Transverse colon (tissue), 3 donors: ENCODE measurements around the gene C1orf159.

ENCODE experiments used
- POLR2A ChIP-seq: fragments of 450-650 bp; IDR thresholded peaks from one replicate; pipeline ENCODE4 v1.6.1; 2016; ENCODE audit warnings: antibody characterized with exemption, mild to moderate bottlenecking, moderate library complexity
- TF ChIP-seq, protein P1 (sequence below), 5 experiments: fragments of 200-600 bp in 3 of 5; fragments of 450-650 bp in 2 of 5; sonication (generic) in 3 of 5; IDR thresholded peaks; 1 replicate in 2 of 5; 2 replicates in 3 of 5; pipeline ENCODE4 v1.5.1; 2016 to 2017; ENCODE audit warnings: antibody characterized with exemption in 5 of 5, inconsistent platforms in 3 of 5, mild to moderate bottlenecking in 2 of 5, moderate library complexity in 1 of 5

GRCh38 chr1:1157914-1158710, 42.2 kb upstream of the C1orf159 start:
- TF ChIP-seq, protein P1, sequence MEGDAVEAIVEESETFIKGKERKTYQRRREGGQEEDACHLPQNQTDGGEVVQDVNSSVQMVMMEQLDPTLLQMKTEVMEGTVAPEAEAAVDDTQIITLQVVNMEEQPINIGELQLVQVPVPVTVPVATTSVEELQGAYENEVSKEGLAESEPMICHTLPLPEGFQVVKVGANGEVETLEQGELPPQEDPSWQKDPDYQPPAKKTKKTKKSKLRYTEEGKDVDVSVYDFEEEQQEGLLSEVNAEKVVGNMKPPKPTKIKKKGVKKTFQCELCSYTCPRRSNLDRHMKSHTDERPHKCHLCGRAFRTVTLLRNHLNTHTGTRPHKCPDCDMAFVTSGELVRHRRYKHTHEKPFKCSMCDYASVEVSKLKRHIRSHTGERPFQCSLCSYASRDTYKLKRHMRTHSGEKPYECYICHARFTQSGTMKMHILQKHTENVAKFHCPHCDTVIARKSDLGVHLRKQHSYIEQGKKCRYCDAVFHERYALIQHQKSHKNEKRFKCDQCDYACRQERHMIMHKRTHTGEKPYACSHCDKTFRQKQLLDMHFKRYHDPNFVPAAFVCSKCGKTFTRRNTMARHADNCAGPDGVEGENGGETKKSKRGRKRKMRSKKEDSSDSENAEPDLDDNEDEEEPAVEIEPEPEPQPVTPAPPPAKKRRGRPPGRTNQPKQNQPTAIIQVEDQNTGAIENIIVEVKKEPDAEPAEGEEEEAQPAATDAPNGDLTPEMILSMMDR (IDR thresholded peaks at IDR 0.05): no peak
- no peak for TF ChIP-seq POLR2A
